GM12801 (cell line): ENCODE measurements around the gene SHISA2.

ENCODE experiments used
- CTCF ChIP-seq: IDR thresholded peaks from one replicate; pipeline ENCODE4 v1.5.1; 2011; ENCODE audit warnings: control low read depth; ENCODE audit not compliant: insufficient read length; ENCODE audit errors: extremely low read depth

Gene SHISA2

DNA sequence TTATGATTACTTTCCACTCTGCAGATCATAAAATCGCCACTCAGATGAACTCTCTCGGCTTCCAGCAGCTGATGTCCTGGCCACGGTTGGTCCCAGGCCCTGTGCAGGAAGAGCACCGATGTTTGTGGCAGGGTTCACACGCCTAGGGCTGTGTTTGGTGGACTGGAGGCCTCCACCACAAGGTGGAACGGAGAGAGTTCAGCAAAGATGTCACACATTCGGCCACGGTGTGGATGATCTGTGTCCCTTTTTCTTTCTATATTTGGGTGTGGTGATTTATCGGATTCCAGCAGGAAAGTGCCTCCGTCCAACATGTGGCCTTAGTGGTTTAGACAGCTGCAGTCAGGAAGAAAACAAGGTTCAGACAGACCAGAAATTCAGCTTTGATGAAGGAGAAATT is 521 bp upstream of the SHISA2 start:
- no peak for TF ChIP-seq CTCF

- no peak for TF ChIP-seq CTCF
Measured at GRCh38 chr13:26051231-26051656, 572 bp downstream of the SHISA2 start.

DNA sequence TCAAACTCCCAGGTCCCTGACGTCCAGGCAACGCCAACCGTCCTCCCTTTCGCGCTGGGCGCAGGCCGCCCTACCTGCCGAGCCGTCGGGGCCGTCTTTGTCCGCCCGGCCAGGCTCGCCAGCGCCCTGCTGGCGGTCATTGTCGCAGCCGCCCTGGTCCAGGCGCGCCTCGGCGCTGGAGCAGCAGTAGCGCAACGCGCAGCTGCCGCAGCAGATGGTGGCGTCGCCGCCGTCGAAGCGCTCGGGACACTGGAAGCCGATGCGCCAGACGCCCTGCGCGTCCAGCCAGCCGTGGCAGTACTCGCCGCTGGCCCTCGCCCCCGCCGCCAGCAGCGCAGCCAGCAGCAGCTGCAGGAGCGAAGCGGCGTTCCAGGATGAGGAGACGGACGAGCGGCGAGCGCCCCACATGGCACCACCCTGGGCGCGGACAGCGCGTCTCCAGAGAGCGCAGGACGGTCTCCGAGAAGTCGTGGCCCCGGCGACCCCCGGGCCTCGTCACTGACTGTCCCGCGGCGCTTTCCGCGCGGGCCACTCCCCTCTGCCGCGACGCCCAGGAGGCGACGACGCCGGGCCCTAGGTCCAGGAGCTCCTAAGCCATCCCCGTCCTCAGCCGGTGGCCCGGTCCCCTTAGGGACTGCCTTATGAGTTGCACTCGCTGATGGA is 1.1 kb downstream of the SHISA2 start:
- no peak for TF ChIP-seq CTCF

DNA sequence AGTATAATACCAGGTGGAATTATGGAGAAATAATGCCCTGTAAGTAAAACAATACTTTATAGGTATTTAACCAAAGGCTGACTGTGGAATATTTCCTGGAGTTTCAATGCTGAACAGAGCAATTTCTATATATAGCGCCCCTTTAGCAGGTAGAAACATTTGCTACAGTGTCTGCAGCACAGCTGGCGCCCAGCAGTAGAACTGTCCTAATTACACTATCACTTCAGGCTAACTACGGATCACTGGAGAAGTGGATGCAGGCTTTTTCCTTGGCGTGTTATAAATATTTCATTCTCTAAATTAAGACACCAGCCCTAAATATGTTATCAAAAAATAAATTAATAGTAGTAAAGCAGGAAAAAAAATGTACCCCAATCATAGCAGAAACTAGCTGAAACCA is 3.1 kb downstream of the SHISA2 start:
- TF ChIP-seq CTCF = no peak

DNA sequence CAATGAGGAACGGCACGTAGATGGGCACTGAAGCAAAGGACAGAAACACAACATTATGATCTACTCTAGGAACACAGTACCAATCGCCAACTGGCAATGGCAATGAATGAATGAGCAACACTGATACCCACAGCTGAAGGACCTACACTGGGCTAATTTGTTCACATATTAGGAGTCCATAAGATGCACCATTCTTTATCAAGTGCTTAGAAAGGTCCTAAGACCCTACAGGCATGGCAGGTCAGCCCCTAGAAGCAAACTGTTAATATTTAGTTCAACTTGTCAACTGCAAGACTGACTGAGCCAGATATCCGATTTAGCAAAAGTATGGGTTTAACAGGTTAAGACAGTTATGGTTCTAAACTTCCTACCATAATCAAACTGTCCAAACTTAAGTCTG is 4.8 kb downstream of the SHISA2 start:
- TF ChIP-seq CTCF = no peak

DNA sequence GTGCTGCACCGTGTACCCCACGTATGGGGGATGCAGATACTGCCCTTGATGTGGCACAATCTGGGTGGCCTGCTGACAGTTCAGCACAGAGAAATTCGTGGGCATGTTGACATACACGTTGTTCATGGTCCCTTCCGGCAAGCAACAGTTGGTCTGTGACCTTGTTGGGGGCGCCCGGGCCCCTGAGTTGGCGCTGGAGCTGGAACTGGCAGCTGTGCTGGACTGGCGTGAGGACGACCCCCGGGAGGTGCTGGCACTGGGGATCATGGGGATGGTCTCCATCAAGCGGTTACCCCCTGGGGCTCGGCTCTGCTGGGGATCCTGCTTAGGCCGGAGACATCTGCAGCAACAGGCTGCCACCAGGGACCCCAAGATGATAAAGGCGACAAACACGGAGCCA is 5.2 kb downstream of the SHISA2 start:
- TF ChIP-seq CTCF = no peak

DNA sequence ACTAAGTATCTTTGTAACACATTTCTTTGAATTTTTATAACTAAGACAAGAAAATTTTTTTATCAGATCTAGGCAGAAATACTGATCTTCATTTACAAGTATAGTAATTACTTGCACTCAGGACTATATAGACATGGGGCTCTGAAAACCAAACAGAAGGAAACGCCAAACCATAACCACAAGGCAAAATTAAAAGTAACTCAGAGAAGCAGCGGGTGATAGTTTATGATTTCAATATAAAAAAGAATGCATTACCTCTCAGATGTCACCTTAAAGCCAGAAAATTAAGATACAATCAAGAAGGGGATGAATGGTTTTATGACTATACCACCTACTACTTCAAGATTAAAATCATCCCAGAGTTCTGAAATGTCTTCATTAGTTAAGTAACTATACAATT is 6.7 kb downstream of the SHISA2 start:
- no peak for TF ChIP-seq CTCF
